Measurements from ENCODE around the gene ZNF804B.
"Not testable (repeated sequence)": the region's sequence is repeated elsewhere in the genome, so short reads cannot be mapped to it uniquely, and the experiment has no call there.

ZNF804B gene

DNA sequence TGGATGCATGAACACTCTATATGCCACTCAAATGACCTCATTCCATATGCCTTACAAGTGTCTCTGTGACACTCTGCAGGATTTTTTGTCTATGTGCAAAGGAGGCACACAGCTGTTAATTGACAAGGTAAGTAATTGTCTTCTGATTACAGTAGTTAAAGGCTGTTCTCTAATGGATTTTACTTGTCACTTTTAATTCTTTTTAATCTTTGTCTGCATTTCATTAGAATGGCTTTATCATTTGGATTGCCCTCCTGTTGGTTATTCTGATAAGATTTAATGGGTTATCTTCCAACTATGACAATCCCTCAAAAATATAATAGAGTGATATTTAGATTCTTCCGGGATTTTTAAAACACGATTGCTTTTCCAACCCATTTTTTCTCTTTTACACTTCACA is 326.1 kb downstream of the ZNF804B start:
- no peak for DNase-seq (ENCODE audit: low spot score)

DNA sequence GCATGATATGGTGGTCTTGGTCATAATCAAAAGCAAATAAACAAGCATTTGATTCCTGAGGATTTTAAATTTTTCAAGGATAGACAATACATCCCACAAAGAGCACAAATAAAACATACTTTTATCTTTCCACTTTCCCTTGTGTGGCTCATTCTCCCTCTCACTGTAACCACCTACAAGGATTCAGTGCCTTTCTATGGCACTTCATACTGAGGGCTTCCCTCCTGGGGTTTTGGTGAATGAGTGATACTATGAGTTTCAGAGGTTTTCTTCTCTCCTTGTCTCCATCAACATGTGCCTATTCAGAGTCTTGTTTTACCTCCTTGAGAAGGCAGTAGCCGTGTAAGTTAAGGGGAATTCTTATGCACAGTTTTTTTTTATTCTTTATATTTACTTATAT is 332.1 kb downstream of the ZNF804B start:
- DNase-seq (ENCODE audit: low spot score) = no peak

DNA sequence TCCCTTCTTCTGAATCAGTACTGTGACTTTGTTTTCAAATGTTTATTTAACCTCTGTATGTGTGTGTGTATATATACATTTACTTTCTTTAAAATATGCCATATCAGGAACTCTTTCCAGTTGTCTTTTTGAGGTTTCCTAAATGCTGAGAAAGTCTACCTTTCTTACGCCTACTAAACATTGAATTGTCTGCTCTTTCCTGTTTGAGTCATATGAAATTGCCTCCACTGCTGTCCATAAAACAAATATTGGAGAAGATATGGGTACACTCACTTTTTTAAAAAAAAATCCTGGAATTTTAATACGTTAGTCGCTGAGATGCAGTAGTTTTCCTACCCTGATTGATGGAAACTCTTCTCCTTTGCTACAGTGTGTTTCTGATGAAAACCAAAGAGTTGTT is 334.8 kb downstream of the ZNF804B start:
- no peak for DNase-seq (ENCODE audit: low spot score)

DNA sequence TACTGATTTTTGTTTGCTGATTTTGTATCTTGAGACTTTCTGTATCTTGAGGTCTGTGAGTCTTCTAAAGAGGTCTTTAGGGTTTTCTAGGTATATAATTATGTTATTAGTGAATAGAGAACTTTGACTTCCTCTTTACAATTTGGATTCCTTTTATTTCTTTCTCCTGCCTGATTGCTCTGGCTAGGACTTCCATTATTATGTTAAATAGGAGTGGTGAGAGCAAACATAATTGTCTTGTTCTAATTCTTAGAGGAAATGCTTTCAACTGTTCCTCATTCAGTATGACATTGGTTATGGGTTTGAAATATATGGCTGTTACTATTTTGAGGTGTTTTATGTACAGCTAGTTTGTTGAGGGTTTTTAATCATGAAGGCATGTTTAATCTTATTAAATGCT is 344.1 kb downstream of the ZNF804B start:
- DNase-seq (ENCODE audit: low spot score) = no peak

DNA sequence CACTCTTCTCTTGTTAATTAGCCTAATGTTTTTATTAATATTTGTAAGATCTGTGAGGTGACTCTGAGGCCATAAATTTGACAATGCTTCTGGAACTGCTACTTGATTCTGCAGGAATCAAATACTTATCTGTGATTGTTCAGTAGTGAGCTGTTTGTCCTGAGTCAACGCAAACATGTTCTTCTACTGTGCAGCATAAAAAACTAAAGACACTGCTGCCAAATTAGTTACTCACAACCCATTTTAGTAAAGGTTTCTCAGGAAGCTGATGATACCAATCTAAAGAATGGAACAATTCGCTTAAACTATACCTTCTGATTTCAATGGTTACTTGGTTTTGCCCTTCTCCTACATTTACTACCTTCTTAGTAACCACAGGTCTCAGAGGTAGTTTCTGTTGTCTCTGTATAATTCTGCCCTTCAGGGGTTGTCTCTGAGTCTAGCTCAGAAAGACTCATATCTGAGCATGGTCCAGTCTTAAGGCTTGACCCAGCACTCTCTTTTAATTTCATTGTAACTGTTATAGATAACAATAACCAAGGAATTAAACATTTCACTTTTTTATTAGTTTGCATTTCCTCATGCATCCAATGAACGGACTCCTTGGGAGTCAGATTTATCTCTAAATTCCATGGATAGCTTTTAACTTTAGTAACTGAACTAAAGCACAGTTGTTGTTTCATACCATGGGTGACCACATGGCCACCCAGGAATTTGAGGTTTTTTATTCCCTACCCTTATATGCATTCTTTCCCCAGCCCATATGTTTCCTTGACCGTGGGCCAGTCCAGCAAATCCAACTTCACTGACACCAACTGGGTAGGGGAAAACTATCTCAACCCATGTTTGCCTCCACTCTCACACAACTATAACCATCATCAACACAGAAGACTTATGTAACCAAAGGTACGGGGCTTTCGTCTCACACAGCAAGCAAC is 345.5 kb downstream of the ZNF804B start:
- no peak for DNase-seq (ENCODE audit: low spot score)

DNA sequence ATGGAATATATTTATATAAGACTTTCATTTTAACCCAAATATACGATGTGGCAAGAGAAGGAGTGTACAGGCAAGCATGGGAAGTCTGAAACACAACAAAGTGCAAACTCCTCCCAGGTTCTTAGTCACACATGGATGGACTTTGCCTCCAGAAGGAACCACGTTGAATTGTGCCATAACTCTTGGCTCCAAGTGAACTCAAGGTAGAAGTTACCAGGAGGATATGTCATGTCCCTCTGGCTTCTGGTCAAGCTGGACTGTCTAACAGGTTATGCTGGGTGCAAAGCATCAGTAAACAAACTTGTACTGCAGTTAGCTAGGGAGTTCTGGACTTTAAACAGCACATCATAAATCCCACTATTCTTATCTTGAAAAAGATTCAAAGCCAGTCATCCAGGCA is 364.4 kb downstream of the ZNF804B start:
- DNase-seq (ENCODE audit: low spot score) = no peak

DNA sequence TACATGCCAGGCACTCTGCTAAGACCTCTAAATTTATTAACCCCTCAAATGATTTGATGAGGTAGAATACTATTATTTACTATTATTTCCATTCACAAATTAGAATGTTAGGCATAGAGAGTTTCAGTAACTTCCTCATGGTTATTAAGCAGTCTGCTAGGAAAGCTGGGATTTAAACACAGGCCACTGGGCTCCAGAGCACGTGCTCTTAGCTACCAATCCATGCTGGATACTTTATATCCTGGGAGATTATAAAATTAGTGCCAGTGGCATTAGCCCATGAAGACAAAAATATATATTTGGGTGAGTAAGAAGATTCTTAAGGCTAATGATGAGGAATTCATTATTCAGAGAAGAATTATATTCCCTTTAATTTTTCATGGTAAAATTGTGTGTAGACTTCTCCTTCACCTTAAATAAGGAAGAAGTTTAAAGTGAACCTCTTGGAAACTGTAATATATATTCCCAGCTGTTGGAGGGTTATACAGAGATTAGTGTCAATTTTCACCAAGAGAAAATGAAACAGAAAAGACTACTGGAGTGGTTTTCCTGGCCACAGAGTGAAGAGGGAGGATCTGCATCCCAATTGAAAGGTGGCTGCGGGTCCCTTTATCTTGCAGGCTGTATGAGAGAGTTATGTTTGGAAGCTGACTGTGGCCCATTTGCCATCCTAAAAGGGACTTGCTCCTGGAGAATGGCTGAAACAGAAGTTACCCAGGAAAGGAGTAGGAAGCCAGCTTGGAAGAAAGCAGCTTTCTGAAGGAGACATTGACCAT is 370.3 kb downstream of the ZNF804B start:
- no peak for DNase-seq (ENCODE audit: low spot score)

DNA sequence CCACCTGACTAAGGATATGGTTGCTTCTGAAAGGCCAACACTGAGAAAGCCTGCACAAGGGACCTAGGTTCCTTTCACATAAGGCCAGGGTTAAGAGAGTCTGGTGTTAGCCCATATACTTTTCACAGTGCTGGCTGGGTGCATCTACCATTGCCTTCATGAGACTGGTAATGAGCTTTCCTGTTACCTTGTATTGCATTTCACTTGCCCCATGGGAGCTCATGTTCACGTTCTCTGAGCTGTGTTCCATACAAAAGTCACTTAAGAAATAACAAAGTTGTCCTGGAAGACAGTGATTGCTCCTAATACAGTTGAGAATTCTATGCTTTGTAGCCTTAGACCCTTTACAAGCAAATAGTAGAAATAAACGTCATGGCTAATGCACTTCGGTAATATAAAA is 373.9 kb downstream of the ZNF804B start:
- no peak for DNase-seq (ENCODE audit: low spot score)

DNA sequence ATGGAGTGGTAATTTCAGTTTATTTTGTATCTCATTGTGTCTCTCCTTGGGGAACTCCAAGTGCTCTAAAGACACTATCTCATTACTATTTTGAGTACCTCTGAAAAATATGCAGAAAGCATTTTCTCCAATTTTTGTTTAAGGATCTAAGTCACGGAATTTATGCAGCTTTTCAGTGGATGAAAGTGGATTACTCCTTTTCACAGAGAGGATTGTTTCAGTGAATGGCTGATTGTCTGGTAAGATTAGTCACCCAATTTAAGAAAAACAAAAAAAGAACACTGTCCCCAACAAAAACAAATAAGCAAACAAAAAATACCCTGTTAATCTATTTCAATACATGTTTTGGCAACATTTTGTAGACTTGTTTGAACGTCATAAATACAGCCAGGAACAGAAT is 374.3 kb downstream of the ZNF804B start:
- no peak for DNase-seq (ENCODE audit: low spot score)

DNA sequence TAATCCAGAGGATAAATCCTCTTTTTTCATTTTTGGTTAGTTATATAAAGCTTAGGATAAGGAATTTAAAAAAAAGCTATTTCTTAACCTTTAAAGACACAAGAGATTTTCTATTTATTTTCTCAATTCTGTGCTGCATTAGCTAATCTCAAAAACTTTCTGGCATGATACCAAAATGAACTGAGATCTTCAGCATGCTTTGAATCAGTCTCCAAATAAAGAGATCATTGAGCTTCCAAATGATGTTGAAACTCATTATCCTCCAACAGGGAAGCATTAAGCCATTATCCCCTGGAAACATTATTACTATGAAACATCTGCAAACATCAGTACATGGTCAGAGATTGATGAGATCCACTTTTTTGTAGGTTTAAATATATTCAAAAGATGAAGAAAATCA is 386.3 kb downstream of the ZNF804B start:
- DNase-seq (ENCODE audit: low spot score) = no peak

DNA sequence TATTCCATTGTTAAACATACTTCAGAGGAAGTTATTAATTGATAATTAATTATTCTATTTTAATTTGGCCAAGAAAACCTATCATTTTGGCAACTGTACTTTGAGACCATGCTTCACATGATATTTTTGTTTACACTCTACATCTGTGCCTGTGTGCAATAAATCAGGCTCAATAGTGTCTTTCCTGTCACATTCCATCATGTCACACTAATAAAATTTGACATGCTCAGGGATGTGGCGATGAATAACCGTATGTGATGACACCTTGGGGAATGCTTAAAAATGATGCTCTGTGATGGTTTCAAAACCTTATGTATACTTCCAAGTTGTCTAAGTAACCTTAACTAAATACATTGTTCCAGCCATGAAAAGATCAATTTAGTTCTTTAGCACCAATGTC is 400.6 kb downstream of the ZNF804B start:
- no peak for DNase-seq (ENCODE audit: low spot score)

DNA sequence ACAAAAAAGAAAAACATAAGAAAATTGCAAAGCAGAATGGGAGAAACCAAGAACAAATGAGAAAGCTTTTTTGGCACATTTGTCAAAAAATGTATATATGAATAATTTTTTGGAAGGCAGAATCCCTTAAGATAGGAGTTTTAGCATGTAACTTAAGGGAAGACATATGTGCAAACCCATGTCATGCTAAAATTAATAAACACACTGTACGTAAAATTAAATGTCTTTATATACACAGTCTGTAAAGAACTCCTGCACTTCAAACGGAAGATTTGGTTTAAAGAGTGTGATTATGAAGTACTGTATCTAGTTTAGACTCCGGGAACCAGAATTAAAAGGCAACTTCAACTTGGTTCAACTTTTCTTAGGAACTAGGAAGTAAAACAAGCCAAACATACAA is 405.9 kb downstream of the ZNF804B start:
- no peak for DNase-seq (ENCODE audit: low spot score)

DNA sequence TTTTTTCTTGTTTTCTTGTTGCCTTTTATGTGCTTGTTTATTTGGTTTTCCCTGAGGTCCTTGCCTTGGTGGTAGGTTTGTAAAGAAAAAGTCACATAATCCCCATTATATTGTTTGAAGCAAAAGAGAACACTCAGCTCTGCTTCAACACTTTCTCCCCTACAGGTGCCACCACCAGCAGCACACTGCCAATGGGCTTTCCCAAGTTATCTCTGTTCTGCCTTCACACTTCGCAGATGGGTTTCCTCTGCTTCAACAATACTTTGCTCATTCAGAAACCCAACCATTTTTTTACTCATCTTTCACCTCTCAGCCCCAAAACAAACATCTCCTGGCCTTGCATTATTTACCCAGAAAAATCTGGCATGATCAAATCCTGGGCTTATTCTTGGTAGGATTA is 411.1 kb downstream of the ZNF804B start:
- DNase-seq (ENCODE audit: low spot score) = no peak

DNA sequence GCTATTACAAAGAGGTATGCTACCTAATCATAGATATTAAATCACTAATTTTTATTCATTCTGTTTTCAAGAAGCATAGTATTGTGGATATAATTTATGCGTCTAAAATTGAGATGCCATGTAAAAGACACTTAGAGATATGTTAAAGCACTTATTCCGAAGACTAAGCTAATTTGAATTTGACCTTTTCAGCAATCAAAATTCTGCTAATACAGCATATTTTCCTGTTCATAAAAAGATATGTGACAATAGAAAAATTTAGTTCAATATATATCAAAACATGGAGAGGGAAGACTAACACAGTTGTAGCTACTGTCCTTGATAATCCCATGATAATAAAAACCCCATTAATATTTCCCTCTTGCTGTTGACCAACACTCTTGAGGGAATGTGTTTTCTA is 422.6 kb downstream of the ZNF804B start:
- no peak for DNase-seq (ENCODE audit: low spot score)

DNA sequence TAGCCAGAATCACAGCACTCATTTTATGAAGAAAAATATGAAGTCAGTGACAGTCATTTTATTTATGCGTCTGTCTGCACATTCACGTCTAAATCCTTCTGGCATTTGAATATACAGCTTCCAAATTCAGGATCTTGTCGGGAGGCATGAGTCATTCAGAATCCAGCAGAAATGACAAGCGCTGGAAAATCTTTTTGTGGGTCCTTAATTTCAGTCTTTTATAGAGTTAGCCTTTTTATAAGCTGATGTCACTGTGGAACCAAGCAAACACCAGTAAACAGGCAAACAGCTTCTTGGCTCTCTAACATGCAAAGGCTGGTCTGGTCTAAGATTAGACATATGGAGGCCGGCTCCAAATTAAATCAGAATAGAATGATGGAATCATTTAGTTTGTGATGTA is 424.2 kb downstream of the ZNF804B start:
- no peak for DNase-seq (ENCODE audit: low spot score)

DNA sequence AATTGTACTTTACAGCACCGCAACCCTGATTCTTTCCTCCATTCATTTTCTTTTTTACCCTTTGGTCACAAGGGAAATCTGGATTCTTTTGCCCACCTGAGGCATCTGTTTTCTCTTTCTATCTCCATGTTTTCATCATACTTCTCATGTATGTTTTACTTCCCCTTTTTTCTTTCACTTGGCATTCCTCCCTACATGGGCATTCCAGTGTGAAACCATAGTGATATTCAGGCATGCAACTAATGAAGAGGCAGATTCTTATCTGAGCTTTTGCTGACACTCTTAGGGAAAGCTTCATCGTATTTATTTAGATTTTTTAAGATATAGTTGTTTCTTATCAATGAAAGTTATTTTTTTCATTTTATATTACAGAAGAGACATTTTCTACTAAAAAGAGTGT is 441.3 kb downstream of the ZNF804B start:
- no peak for DNase-seq (ENCODE audit: low spot score)

DNA sequence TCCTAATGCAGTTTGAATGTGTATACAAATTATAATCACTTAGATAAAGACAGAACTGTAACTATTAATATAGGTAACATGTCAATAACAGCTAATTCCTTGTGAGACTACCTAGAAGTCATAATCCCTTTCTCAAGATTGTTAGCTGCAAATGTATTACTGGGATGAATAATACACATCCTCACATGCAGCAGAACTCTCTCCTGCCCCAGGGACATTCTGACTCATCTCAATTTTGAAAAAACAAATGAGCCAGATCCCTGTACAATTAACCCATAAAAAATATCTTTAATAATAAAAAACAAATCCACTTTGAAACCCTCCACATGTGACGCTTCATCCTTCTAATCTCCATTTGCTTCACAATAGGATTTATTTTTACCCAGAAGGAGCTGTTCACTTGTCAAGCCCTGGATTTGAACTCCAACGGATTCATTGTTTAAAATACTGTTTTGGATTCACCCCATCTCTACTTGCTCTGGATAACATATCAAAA is 464.4 kb downstream of the ZNF804B start:
- no peak for DNase-seq (ENCODE audit: low spot score)

DNA sequence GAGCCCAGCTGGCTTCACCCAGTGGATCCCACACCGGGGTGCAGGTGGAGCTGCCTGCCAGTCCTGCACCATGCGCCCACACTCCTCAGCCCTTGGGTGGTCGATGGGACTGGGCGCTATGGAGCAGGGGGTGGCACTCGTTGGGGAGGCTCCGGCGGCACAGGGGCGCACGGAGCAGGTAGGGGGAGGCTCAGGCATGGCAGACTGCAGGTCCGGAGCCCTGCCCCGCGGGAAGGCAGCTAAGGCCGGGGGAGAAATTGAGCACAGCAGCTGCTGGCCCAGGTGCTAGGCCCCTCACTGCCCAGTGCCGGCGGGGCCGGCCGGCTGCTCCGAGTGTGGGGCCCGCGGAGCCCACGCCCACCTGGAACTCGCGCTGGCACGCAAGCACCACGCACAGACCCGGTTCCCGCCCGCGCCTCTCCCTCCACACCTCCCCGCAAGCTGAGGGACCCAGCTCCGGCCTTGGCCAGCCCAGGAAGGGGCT is 469.2 kb downstream of the ZNF804B start:
- not testable (repeated sequence) for DNase-seq (ENCODE audit: low spot score)

DNA sequence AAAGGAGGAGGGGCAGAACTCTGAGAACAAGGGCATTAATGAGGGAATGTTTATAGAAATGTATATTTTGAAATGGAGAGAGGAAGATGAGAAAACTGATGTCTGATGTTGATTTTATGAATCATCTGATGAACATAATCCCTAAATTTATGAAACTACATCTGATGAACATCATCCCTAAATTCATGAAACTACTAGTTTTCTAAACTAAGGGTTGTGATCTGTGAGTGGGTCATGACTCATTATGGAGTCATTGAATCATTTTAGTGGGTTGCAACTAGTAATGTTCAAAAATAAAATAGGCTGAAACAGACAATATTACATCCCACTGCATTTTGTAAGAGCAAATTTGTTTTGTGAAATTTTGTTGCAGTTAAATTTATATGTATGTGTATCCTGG is 478.7 kb downstream of the ZNF804B start:
- no peak for DNase-seq (ENCODE audit: low spot score)

DNA sequence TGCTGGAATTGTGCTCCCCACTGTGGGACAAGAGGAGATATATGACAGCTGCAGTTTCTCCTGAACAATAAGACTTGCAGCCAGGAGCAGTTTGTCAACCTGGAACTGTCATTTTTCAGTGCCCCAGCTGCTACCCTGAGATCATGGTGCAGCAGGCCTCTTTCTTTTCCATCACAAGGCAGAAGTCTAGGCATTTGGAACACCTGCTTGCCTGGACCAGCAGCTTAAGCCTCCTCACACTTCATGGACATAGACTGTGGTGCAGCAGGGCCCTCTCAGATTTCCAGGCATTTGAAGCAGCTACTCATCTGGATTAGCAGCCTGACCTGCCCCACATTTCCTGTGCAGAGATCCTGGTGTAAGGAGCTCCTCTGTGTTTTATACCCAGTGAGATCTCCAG is 486.7 kb downstream of the ZNF804B start:
- DNase-seq (ENCODE audit: low spot score) = no peak

DNA sequence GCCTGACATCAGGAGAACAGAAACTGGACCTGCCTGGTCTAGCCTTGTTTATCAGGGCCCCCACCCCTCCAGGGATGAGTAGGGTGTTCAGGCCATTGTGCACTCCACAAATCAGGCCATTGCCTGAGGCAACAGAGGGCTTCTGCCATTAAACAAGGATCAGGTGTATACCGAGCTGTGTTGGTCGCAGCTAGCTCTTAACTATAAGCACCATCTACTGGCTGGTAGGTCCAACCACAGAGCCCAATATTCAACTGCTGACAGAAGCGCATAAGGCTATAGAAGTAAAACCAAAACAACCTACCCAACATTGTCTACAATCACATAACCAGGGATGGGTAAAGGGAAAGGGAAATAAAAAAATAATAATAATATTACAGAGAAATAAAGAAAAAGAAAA is 487.7 kb downstream of the ZNF804B start:
- DNase-seq (ENCODE audit: low spot score) = no peak

DNA sequence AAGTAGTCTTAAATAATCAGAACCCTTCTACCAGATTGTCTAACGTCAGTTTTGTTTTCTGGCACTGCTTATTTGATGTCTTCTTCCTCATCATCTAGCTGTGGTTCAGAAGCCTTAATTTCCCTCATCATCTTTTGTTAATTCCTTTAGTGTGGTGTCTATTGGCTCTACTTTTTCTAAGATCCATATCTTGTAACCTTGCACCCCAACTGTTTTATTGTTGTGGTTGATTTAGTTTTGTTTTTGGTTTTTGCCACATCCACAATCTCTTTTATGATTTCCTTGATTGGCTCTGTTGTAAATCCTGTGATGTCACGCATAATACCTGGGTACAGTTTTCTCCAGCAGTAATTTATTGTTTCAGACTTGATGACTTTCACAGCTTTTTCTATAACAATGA is 499.6 kb downstream of the ZNF804B start:
- no peak for DNase-seq (ENCODE audit: low spot score)

DNA sequence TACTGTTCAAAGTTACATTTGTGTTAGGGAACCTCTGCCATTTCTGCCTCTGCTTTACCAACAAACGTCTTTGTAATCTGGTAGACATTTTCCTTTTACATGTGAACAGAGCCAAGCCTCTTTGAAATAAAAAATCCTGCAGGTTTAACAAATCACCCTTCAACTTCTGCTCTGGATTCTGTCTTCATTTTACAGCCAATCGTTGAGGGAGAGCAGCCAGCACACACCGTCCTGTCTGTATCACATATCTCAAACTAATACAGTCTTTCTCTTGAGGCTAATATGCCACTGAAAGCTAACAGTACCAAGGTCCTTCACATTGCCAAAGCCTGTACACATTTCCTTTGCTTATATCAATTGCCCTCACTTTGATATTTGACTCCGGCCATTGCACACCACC is 504.6 kb downstream of the ZNF804B start:
- DNase-seq (ENCODE audit: low spot score) = no peak
